ENCODE data around the gene FBXL2.

- TF ChIP-seq CTCF (IDR thresholded peaks at IDR 0.05) = no peak
- no peak for TF ChIP-seq EP300 (IDR thresholded peaks at IDR 0.05)
Observed at GRCh38 chr3:33299395-33300081, 22.3 kb downstream of the FBXL2 start.
